Stimulated activated CD4-positive, alpha-beta T cell treated with anti-CD3 and anti-CD28 coated beads, Interleukin-2, amount 100 ng/mL, for 24 hours (primary cell): ENCODE measurements around the gene IMPDH2.
"Not testable (repeated sequence)": the region's sequence is repeated elsewhere in the genome, so short reads cannot be mapped to it uniquely, and the experiment has no call there.

Source experiments
- DNase-seq, 2 donors: peaks; one replicate each; pipeline ENCODE4 v3.0.0-alpha.2; 2020

Gene IMPDH2

GRCh38 chr3:49021213-49021812 is 7.9 kb downstream of the IMPDH2 start:
- DNase-seq, result peak; percentile 99 to 100

DNA sequence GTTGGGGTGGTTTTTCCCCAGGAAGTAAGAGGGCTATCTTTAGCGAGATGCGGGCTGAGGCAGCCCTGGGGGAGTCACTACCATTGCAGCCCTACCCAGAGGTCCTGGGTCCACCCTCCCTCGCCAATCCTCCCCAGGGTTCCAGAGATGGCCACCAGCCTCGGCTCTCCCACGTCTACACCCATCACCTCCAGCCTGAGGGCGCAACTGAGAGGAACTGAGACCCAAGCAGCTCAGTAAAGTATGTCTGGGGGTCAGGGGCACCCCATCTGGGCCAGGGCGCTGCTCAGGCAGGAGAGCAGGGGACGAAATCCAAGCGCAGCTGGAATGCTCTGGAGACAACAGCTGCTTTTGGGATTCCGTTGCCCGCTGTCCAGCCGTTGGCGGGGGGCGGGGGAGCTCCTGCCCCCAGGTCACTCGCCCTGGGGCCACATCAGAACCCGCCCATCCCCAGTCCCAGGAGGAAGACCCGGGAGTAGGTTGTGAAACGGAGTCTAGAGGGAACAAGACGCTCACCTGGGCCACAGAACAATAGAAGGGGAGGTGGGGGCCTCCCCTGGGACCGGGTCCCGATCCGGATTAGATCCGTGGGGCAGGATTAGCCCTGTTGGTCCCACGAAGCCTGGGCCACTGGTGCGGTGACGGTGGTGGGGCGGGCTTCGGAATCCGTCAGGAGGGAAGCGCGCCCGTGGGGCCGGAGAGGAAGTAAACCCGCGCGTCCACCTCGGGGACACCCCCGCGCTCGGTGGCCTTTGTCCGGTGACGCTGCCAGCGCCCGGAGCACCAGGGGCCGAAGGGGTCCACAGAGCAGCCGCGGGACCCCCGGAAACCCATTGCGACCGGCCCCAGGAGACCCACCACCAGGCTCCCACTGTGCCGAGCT is 8.6 kb downstream of the IMPDH2 start:
- peak in 1 of 2 donors; percentile 48 for DNase-seq

- DNase-seq, result no peak
These were observed 9.3 kb downstream of the IMPDH2 start for GRCh38 chr3:49019941-49020329.

DNA sequence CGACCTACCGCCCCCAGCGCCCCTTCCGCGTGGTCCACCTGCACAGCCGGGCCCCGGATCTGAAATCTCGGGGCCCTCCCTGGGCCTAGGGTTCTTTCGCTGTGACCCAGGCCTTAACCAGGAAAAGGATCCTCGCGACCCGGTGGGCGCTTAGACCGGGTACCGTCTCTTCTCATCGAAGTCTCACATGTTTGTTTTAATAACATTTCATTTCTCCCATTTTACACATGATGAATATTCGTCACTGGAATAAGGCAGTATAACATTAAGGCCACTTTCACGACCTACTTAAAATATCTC is 10.5 kb downstream of the IMPDH2 start:
- DNase-seq, result no peak

DNA sequence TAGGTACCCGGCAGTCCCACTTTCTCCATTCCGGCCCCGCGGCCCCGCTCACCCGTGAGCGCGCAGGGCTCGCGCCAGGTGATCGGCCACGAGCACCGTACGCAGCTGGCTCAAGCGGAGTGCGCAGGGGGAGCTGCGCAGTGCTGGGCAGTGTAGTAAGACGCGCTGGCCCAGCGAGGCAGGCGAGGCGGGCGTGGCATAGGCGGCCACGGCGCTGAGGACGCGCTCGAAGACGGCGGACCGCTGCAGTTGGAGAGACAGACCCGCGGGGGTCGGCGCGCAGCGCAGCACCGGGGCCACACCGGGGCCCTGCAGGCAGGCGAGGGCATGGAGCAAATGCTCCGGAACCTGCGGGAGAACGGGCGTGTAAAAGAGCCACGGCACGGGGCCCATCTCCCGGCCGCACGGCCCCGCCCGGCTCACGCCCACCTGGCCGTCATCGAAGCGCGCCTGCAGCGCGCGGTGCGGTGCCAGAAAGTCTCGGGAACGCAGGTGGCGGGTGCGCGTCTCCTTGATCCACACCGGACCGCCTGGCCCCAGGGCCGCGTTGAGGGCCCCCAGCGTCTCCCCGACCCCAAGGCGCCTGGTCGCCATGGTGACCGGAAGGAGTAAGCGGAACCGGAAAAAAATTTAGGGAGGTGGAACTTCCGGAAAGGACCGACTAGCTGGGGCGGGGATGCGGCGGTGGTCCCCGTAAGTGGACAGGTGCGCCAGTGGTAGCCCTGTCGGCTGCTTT is 11.1 kb downstream of the IMPDH2 start, which contains the start of gene DALRD3:
Gene DALRD3 (minus strand): TSS at position 610 of the 736 bp plus-strand sequence. CDS start 16 bp downstream, at position 594.
- DNase-seq, result peak; percentile 67 to 70

DNA sequence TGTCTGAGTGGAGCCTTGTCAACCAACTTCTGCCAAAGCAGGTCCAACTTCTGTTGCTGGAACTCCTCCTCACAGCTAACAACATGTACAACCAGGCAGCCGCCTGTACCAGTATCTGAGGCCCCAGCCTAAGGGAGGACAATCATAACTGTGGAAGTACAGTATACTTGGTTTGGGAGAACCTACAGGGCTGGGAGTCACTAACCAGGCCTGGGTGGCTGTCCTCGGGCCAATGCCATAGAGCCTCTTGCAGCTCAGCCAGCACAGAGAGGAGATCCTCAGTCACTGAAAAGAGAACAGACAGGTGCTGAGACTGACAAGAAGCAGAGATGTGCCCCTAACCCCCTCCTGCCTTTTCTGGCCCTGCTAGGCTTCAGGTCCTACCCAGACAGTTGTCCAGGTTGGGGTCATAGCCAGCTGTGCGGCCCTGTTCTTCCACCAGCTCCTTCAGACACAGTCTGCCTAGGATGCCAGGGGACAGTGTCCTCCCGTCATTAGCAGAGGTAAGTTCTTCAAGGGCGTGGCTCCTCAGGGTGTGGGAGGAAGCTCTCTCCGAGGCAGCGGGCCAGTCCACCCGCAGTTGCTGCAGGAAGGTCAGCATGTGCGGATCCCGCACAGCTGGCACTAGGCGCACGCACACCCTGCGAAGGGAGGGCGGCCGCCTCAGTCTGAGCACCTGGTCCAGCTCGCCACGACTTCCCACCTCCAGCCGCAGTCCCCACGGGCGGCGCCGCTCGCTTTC is 11.8 kb downstream of the IMPDH2 start:
- peak in 1 of 2 donors; percentile 31 for DNase-seq

GRCh38 chr3:49016414-49017228 is 12.6 kb downstream of the IMPDH2 start:
- DNase-seq, result no peak

GRCh38 chr3:49015765-49016164 is 13.4 kb downstream of the IMPDH2 start:
- no peak for DNase-seq

DNA sequence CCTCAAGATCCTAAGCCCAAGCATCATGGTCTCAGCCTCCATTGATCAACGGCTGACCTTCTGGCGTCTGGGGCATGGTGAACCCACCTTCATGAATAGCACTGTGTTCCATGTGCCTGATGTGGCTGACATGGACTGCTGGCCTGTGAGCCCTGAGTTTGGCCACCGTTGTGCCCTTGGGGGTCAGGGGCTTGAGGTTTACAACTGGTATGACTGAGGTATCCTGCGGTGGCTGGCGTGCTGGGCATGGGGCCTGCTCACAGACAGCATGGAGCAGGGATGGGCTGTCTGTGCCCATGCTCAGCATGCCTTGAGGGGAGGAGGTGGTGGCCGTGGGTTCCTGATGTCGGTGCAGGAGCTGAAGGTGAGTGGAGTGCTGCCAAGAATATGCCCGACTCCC is 14.1 kb downstream of the IMPDH2 start:
- DNase-seq, result no peak

GRCh38 chr3:49013738-49014660 is 15.2 kb downstream of the IMPDH2 start:
- DNase-seq, result peak; percentile 61 to 65

DNA sequence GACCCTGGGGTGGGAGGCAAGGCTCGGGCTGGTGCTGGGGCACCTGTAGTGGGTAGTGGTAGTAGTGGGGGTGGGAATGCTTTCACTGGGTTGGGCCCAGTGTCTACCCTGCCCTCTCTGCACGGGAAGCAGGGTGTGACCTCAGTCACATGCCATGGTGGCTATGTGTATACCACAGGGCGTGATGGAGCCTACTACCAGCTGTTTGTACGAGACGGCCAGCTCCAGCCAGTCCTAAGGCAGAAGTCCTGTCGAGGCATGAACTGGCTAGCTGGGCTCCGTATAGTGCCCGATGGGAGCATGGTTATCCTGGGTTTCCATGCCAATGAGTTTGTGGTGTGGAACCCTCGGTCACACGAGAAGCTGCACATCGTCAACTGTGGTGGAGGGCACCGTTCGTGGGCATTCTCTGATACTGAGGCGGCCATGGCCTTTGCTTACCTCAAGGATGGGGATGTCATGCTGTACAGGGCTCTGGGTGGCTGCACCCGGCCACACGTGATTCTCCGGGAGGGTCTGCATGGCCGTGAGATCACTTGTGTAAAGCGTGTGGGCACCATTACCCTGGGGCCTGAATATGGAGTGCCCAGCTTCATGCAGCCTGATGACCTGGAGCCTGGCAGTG is 16.0 kb downstream of the IMPDH2 start:
- no peak for DNase-seq

GRCh38 chr3:49012441-49013017 is 16.7 kb downstream of the IMPDH2 start:
- DNase-seq, result no peak

GRCh38 chr3:49009396-49009795 is 19.8 kb downstream of the IMPDH2 start:
- no peak for DNase-seq

DNA sequence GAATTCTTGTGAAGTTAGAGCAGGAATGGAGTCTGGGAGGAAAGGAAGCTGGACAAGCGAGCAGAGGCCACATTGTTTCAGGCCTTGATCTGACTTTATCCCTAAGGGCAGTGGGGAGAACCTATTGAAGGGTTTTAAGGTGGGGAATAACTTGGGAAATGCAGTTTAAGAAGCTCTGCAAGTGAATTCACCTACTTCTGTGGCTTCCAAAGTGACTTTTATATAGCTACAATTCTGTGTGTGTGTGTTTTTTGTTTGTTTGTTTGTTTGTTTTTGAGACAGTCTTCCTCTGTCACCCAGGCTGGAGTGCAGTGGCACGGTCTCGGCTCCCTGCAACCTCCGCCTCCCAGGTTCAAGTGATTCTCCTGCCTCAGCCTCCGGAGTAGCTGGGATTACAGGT is 20.6 kb downstream of the IMPDH2 start:
- DNase-seq, result not testable (repeated sequence)

GRCh38 chr3:49007771-49008528 is 21.2 kb downstream of the IMPDH2 start:
- DNase-seq, result peak; percentile 85 to 91

- DNase-seq, result peak; percentile 96 to 97
These were observed 22.0 kb downstream of the IMPDH2 start, which contains the start of gene WDR6 for GRCh38 chr3:49007068-49007770. WDR6 (plus strand) TSS chr3:49007391; CDS start chr3:49007432, 41 bp downstream.

- DNase-seq, result no peak
These were observed 22.7 kb downstream of the IMPDH2 start for GRCh38 chr3:49006408-49007067.

- DNase-seq, result no peak
These were observed 23.2 kb downstream of the IMPDH2 start for GRCh38 chr3:49005998-49006397.
